GM18519 (cell line): ENCODE results near the gene PPT2.
"Not testable (repeated sequence)": the region's sequence is repeated elsewhere in the genome, so short reads cannot be mapped to it uniquely, and the experiment has no call there.

ENCODE experiments used
- ATAC-seq: cut with Tn5 transposase; IDR thresholded peaks from one replicate; pipeline ENCODE4 v1.9.1; 2021; ENCODE audit warnings: mild to moderate bottlenecking, moderate library complexity; ENCODE audit not compliant: unreplicated experiment, low FRiP score

The PPT2 gene

DNA sequence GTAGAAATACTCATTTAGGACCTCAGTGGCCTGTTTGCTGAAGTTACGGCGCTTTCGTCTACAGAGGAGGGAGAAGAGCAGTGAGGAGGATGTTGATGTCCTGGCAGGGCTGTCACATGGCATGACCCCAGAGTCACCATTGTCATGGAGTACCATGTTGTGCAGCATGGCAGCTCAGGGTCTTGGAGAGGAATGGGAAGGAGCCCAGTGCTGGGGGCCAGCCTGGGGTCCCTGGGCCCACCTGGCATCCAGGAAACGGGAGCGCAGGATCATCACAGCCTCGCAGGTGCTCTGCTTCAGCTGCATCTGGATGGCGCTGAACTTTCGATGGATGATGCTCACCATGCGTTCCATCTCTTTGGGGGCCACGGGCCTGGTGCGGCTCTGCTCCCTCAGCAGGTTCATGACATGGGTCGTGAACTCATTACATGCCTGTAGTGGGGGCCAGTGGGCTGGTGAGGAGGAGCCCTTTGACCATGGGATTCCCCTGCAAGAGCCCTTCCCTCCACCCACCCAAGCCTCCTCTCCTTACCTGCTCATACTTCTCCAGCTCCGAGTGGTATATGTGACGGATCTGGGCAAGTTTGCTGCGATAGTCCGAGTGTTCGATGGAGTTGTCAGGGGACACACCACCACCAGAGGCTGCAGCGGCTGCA lies 33.9 kb downstream of the PPT2 start:
- not testable (repeated sequence) for ATAC-seq

DNA sequence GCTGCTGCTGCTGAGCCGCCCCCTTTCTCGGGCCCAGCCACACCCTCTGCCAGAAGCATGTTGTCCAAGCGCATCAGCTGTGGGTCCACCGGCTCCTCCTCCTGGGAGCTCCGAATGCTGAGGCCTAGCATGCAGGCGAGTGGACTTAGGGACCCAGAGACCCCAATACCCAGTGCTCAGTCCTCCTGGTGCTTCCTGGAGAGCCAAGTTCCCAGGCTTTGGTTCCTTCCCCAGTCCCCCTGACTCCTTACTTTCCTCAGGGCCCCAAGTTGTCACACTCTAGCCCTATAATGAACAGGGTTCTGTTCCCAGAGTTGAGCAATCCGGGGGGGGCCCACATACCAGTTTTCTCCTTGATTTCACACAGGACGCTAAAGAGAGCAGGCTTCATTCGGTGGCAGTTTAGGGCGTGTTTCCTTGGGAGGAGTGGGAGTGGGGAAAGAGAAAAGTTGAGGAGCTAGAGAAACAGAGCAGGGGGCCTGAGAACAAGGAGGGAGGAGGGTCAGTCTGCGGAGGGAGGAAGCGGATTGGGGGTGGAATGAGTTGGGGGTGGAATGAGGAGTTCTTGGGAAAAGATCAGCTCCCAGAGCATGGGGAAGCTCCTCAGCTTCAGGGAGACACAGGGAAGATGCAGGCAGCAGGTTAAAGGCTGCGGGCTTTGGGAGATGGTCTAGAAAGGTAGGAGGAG lies 34.6 kb downstream of the PPT2 start:
- ATAC-seq: no peak

DNA sequence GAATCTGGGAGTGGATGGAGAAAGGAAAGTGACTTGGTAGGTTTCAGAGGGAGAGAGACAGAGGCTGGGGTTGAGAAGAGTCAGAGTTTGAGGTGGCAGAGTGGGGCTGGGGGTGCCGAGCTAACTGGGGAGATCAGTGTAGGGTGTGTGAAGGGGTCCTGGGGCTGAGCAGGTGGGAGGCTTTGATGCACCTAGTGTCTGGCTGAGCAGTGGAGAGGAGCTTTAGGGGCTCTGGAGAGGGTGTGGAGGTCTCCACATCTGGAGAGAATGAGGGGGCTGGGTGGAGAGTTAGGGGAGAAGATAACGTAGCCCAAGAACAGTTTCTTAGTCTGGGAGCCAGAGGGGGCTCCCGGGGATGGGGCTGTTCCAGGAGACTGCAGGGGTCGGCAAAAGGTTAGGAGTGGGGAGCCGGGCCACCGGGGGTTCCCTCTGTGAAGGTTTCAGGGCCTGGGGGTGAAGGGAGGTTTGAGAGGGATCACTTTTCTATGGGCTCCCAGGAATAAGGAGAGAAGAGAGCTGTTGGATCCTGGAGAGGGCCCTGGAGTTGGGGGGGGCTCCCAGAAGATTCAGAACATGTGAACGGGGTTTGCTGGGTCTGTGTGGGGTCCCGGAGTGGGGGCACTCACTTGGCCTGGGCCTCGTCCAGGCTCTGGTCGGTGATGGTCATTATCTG lies 35.3 kb downstream of the PPT2 start:
- ATAC-seq: no peak

DNA sequence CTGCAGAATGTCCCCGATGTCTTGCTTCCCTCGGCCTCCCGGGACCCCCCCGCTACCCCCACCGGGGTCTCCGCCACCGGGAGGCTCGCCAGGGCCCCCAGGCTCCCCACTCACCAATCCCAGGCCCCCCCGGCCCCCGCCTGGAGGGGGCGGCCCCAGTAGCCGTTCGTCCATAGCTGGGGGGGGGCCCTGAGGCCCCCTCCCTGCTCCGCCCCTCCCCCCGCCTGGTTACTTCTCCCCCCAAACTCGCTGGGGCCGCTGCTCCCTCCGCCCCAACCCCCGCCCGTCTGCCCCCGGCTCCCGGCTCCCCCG lies 35.8 kb downstream of the PPT2 start:
- no peak for ATAC-seq

DNA sequence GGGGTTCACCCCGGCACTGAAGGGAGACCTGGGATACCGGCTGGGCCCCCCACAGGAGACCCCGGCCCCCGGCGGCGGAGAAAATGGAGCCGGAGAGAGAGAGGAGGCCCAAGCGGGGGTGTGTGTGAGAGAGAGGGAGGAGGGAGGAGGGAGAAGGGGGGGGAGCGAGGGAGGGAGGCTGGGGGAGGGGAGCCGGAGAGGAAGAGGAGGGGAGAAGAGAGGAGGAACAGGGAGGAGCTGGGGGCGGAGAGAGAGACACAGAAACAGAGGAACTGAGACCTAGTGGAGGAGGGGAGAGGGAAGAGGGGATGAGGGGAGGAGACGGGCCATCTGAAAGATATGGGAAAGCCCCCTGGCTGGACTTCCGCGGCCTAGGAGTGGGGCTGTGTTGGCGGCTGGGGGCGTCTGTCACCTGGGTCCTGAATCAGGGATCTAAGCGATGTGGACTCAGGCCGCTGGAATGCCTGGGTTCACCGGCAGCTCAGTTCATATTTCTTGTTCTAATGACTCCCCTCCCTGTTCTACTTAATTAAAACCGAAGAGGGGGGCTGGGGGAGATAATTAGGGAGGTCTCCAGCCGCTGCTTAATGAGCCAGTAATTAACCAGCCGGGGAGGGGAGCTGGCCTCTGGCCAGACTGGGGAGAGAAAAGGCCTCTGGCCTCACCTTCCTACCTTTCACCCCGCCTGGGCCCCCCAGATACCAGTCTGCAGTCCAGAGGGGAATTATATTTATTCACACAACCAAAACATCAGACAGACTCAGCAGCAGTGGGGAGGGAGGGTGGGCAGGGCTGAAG lies 36.3 kb downstream of the PPT2 start, which contains the start of gene PBX2:
Gene PBX2 (minus strand): TSS at position 149 of the 798 bp plus-strand sequence. CDS start 287 bp downstream, outside the sequence.
- no peak for ATAC-seq

DNA sequence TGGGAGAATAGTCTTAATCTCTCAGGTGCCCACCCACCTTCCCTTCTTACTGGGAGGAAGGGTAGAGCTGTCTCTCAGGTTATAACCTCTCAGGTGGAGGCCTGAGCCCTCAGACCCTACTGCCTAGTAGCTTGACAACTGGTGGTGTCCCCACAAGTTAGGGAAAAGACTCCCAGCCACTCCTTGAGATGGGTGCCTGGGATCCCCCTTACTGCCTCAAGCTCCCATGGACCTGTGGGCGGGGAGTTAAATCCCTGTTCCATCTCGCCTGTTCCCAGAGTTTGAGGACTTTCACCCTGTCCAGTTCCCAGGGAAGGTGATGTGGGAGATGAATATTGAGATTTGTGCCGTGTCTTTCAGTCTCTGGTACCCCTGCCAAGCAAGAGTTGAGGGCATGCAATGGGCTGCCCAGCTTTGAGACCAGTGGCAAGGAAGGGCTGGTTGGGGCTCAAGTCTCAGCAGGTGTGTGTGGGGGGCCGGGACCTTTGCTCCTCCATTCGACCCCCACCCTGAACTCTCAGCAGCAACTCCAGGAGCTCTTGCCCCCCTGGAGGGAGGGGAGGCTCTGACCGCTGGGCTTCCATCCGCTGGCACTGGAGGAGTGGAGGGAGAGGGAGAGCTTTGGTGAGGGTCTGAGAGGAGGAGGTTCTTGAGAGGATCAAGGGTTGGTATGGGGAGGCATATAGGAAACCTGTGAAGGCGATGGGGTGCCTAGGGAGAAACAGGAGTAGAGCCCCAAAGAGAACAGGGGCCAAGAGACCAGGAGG lies 37.2 kb downstream of the PPT2 start:
- no peak for ATAC-seq

DNA sequence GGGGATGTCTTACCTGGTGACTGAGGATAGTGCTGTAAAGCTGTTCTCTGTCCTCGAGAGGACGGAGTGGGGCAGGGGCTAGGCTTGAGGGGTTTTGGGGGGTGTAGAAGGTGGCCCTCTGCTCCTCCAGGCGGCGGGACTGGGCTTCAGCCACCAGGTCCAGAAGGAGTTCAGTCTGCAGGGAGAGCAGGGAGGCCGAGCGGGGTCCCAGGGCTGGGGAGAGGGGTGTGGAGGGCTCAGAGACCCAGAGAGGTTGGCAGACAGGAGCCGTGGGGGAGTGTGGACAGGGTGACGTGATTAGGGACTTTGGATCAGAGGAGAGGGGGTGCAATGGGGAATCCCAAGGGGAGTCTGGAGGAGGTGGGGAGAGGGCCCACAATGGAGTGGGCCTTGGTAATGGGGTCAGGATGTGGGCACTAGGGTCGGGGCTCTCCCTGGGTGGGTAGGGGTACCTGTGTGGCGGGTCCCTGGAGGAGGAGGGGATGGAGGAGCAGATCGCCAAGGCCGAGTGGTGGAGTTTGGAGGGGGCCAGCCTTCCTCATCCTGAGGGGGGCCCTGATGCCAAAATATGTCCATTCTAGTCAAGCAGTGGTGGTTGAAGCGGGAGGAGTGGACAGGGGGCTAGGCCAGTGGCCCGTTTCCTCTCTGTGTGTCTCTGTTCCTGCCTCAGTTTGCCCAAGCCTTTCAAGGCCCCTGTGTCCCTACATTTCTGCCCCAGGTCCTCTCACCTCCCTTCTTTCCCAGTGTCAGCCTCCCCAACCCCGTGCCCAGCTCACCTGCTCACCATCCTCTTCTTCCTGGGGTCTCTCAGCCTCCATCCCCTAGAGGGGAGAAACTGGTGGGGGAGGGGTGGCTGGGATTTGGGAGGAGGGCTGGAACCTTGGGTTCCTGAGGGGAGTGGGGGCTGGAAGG lies 38.0 kb downstream of the PPT2 start:
- no peak for ATAC-seq

DNA sequence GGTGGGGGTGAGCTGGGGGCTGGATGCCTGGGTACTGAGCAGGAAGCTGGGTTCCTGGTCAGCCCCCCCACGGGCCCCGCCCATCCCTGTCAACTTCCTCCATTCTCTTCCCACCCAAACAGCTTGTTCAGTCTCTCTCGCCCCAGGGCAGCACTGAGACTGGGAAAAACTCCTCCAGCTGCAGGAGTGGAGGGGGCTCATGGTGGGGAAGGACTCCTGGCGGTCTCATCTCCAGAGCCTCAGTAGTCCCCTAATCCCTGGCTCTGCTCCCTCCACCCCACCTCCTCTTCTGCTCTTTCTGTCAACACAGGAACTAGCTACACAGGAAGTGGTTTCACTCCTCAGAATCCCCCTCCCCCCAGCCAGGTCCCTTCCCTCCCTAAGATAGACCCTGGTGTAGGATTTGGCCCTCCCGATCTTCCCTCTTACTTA lies 38.7 kb downstream of the PPT2 start, which contains the start of gene GPSM3:
Gene GPSM3 (minus strand): TSS at position 36 of the 432 bp plus-strand sequence. CDS start 130 bp downstream, outside the sequence.
- no peak for ATAC-seq

DNA sequence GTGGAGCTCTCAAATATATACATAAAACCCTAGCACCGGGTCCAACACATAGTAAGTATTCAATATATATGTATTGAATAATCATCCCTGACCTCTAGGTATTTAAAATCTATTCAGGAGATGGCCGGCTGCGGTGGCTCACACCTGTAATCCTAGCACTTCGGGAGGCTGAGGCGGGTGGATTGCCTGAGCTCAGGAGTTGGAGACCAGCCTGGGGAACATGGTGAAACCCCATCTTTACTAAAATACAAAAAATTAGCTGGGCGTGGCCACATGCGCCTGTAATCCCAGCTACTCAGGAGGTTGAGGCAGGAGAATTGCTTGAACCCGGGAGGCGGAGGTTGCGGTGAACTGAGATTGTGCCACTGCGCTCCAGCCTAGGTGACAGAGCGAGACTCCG lies 39.2 kb downstream of the PPT2 start:
- ATAC-seq: not testable (repeated sequence)

DNA sequence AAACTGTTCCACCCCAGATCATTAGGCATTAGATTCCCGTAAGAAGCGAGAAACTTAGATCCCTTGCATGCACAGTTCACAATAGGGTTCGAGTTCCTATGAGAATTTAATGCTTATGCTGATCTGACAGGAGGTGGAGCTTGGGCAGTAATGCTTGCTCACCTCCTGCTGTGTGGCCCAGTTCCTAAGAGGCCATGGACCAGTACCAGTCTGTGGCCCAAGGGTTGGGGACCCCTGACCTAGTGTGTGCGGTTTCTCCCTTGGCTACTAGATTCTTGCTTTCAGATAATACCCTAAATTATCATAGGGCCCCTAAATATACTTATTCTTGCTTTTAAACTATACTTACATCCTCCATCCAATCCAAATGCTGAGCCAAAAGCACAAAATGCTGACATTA lies 40.4 kb downstream of the PPT2 start:
- ATAC-seq: no peak

DNA sequence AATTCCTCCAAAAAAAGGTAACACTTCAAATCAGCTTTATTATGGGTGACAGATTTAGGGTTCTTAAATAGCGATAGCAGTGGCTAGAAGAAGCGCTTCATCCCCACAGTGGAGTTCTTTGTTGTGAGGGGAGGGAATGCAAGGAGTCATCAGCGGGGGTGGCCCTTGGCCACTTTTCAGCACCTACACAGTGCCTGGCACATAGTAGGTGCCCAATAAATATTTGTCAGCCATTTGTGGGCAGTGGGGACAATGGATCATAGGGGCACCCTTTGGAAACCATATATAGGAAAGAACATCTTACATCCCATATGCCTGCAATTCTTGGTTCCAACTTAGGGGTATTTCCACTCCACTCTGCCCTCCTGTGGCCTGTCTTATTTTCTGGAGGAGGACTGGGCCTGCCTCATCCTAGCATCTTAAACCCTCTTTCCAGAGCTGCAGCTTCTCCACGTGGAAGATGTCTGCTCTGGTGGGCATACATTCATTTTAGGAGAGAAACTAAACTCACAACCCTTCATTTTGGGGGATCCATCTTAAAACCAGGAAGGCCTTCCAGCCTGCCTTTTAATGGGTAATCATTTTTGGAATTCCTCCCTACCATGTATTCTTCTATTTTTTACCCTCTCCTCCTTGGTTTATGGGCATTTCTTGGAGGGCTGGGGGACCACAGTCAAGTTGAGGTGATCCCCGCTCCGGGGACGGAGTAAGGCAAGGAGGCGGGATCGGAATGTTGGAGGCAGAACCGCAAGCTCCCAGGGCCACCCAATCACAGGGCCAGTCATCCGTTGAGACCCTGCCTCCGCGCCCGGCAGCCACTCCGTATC lies 41.1 kb downstream of the PPT2 start:
- no peak for ATAC-seq

DNA sequence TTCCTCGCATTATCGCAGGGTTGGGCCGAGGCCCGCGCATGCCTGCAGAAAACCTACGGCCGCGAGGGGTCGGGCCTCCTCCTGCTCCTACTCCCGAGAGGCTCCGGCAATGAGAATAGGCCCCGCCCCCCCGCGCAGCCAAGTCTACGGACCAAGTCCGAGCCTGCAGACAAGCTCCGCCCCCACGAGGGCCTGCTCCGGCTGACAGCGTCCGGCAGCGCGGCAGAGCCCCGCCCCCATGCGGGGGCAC lies 41.6 kb downstream of the PPT2 start:
- peak; percentile 60 for ATAC-seq

DNA sequence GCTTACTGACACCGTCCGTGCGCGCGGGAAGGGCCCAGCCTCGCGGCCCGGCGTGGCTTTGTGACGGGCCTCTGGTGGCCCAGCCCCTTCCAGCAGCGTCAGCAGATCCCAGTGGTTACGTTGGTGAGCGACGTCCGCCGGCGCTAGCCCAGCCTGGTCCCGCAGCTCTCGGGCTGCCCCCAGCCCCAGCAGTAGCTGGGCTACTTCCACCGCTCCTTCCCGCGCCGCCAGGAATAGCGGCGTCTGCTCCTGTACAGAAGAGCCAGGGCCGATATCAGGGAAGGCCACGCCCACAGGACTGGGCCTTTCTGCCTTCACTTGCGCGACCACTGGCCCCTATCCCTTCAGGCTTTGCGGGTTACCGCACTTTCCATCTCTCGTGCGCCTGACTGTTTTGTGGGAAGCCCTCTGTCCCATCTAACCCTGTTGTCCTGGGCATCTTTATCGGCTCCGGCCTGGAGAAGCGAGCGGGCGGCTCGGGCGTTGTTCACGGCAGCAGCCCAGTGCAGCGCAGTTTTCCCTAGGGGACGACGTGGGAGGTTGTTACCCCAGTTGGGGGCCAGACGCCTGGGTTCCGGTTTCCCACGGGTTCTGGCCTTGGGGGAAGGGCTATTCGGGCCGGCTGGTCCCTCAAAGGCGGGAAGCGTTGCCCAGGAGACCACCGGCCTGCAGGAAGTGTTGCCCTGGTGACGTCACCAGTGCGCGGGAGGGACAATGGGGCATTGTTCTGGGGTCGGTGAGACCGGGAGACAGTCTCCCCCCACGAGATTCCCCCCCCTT lies 42.2 kb downstream of the PPT2 start:
- peak; percentile 66 for ATAC-seq

DNA sequence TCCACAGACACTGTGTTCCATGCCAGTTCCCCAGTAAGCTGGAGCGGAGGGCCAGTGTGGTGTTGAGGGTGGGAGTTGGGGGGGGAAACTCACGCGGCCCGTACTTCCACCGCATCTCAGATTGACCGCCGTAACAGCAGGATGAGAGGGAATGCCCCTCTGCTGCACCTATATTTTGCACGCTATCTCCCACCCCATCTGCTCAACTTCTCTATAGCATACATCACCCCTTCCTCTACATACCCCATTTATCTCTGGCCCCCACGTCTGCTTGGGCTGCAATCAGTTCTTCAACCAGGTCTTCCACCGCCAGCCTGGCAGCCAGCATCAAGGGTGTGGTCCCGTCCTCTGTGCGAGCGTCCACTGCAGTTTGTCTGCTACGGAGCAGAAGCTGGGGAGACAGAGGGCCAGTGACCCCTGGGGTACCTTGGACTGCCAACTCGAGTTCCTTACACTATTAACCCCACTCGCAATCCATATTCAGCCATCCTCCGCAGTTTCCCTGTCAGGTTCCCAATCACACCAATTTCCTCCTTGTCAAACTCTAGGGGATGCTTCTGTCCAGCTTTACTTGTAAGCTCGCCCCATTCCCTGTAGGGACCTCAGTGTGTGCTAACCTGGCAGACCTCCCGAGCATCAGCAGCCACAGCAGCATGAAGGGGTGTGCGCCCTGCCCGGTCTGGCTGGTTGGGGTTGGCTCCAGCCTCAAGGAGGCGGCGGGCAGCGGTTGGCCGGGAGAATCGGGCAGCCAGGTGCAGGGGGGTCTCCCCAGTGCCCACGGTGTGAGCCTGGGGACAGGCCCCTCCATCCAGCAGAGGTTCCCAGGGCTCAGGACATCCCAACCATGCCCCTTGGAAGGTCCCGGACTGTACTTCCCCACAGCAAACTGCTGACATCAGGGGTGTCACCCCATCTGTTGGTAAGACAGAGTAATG lies 43.0 kb downstream of the PPT2 start:
- ATAC-seq: no peak

DNA sequence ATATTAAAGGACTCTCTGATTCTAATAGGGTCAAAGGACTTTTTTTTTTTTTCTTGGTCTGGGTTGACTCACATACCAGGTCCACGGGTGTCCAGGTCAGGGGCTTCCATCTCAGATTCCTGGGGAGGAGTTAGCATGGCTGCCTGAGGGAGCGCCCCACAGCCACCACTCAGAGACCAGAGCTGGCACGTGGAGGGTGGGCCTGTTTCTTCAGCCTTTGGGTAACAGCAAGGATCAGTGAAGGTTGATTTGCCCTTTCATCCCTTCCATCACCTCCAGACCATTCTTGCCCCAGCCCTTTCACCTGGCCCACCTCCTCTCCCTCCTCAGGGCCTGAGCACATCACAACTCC lies 44.4 kb downstream of the PPT2 start:
- no peak for ATAC-seq

DNA sequence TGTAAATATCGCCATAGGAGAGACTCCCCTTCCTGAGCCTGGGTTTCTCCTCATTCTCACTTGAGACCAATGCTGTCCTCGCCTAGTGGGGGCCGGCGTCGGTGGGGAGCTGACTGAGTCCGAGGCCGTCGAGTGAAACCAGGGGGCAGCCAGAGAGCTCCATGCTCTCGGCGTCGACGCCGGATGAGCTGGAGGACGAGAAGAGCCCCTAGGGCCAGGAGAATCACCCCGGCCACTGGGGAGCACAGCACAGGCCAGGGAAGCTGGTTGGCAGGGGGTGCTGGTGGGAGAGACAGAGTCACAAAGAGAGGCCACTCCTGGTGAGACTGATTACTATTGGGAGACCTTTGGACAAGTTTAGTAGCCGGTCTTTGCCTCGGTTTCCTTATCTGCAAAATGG lies 44.9 kb downstream of the PPT2 start:
- no peak for ATAC-seq
